Pancreas (tissue), 10 donors: ENCODE data around the gene MIF. TPM values are rescaled to one million over a fixed set of nuclear protein-coding genes. Genes with fewer than 3 reads are reported as not detected.

Source experiments
- ATAC-seq, 4 donors: fragments of 200-7000 bp; cut with Tn5 transposase; one replicate each; pipeline versions ENCODE4 v1.8.0 to v1.9.1; 2020; ENCODE audit warnings: mild to moderate bottlenecking in 4 of 4, moderate library complexity in 4 of 4
- DNase-seq, 6 donors: peaks; one replicate each; pipeline ENCODE4 v3.0.0-alpha.2; 2020
- FAIRE-seq: peaks from 2 replicates; lab custom pipeline; 2012; peaks lifted over from hg19 to GRCh38; lab: Jason Lieb, UNC
- H3K27ac ChIP-seq, 4 donors: fragments of 200-600 bp; sonication (generic); 1 replicate in 3 of 4; 2 replicates in 1 of 4; pipeline versions ENCODE4 v1.5.0 to v1.8.0; 2020
- H3K27me3 ChIP-seq, 4 donors: fragments of 200-600 bp; one replicate each; pipeline ENCODE4 v1.8.0; 2021
- H3K36me3 ChIP-seq, 3 donors: fragments of 200-600 bp; sonication (generic) in 1 of 3; one replicate each; pipeline versions ENCODE4 v1.5.0 to v1.8.0; 2020 to 2021
- H3K4me1 ChIP-seq, 3 donors: fragments of 200-600 bp; one replicate each; pipeline ENCODE4 v1.8.0; 2021
- H3K4me3 ChIP-seq, 4 donors: fragments of 200-600 bp; sonication (generic) in 2 of 4; one replicate each; pipeline versions ENCODE4 v1.5.0 to v1.8.0; 2020 to 2021
- H3K9me3 ChIP-seq, 4 donors: fragments of 200-600 bp; one replicate each; pipeline ENCODE4 v1.8.0; 2021
- CTCF ChIP-seq, 4 donors: fragments of 200-600 bp; sonication (generic) in 3 of 4; IDR thresholded peaks; one replicate each; pipeline versions ENCODE4 v1.5.0 to v1.8.0; 2021; ENCODE audit warnings: antibody characterized with exemption in 4 of 4
- WGBS, 2 donors: extraction: QIAGEN DNeasy Blood & Tissue Kit; methylation state at CpG; one replicate each; pipeline ENCODE4 v1.1.7; 2013; 5-methylcytosine and 5-hydroxymethylcytosine counted together
- intact Hi-C, 3 donors: fragments of 100-400 bp; cut with DNase I; formaldehyde crosslinking; loops; one replicate each; pipeline versions ENCODE4 v1.11.1 to v1.14.2; 2022
- polyA plus RNA-seq, 2 donors: library from polyadenylated mRNA; stranded (reverse); fragments of 200-250 nt; gene quantifications; one replicate each; pipeline ENCODE4 v1.2.3, GENCODE V29; 2013
- total RNA-seq, 6 donors: library from RNA; stranded (reverse); fragmentation: NEBNext Ultra II Directional in 4 of 6; extraction: Animal tissue kit (Norgen Biotek cat#: 25700) in 4 of 6; gene quantifications; one replicate each; pipeline versions ENCODE4 v1.2.1 to v1.2.4, GENCODE V29; 2021 to 2023
- donor health status: healthy with polysubstance abuse.
- donor health status: DM: no; HTN: no; CAD: no; lungs with moderate emphysema.
- donor health status: DM: no; HTN: no; CAD: no.
- donor health status: control.
- donor health status: control.
- donor health status: Bipolar disorder and iron deficiency.
- donor health status: DM: yes; HTN: yes; CAD: no.
- donor health status: DM: no; HTN: no; CAD: no.
- donor health status: DM: no; HTN: no; CAD: no.
- donor health status: DM: yes; HTN: yes; CAD: no.

MIF gene
- total and polyA plus RNA-seq, 8 donors, result 128 to 476 (median 227) TPM

- intact Hi-C loops, result no loop called here
- 22 to 29% methylated on average over 11 of the region's 11 CpGs for WGBS, 2 donors
- peak in 1 of 4 donors; percentile 0 for ATAC-seq
These were observed 850 bp upstream of the MIF start for GRCh38 chr22:23893121-23893944.

GRCh38 chr22:23894710-23895598 lies 771 bp downstream of the MIF start:
- H3K9me3 ChIP-seq, result no peaks in the 10 kb centered on the region
- no peaks in the 10 kb centered on the region for H3K27me3 ChIP-seq
- peak; percentile 74 to 93 (median 86) for DNase-seq
- no peaks in the 10 kb centered on the region for H3K36me3 ChIP-seq
- intact Hi-C loops, result no loop called here
- peaks cover 0 to 10% (median 0%) of the 10 kb centered on the region in 3 donors for H3K4me1 ChIP-seq
- H3K27ac ChIP-seq, result peak overlapping the region; percentile 96 to 98 (median 96)
- no peak for FAIRE-seq
- peak overlapping the region; percentile 68 to 90 (median 74) for H3K4me3 ChIP-seq
- peak; percentile 74 to 83 (median 76) for ATAC-seq
- WGBS, 2 donors, result 1 to 2% methylated on average over 71 to 79 of the region's 79 CpGs
- TF ChIP-seq CTCF (IDR thresholded peaks at IDR 0.05), result peak in 2 of 4 donors; percentile 16 to 22

More at GRCh38 chr22:23893121-23893944, 850 bp upstream of the MIF start:
- Histone ChIP-seq H3K4me1 (peaks cover 0 to 10% (median 0%) of the 10 kb centered on the region in 3 donors), H3K36me3 (no peaks in the 10 kb centered on the region), H3K27ac (peak overlapping the region; percentile 96 to 98 (median 96)), H3K27me3 (no peaks in the 10 kb centered on the region), H3K4me3 (peak overlapping the region; percentile 68 to 90 (median 74)), H3K9me3 (no peaks in the 10 kb centered on the region)
- no peak for FAIRE-seq
- DNase-seq, result no peak
- no peak for TF ChIP-seq CTCF (IDR thresholded peaks at IDR 0.05)

GRCh38 chr22:23895599-23896144 lies 1.5 kb downstream of the MIF start:
- Histone ChIP-seq H3K4me3 (peak overlapping the region; percentile 68 to 90 (median 74)), H3K4me1 (peaks cover 0 to 10% (median 0%) of the 10 kb centered on the region in 3 donors), H3K27me3 (no peaks in the 10 kb centered on the region), H3K27ac (peak overlapping the region in 3 of 4 donors; percentile 96 to 97 (median 96)), H3K9me3 (no peaks in the 10 kb centered on the region), H3K36me3 (no peaks in the 10 kb centered on the region)
- no peak for FAIRE-seq
- peak in 1 of 6 donors; percentile 72 for DNase-seq
- 89 to 93% methylated on average over 16 of the region's 16 CpGs for WGBS, 2 donors
- no peak for TF ChIP-seq CTCF (IDR thresholded peaks at IDR 0.05)
- intact Hi-C loops, result no loop called here
- ATAC-seq, result no peak

DNA sequence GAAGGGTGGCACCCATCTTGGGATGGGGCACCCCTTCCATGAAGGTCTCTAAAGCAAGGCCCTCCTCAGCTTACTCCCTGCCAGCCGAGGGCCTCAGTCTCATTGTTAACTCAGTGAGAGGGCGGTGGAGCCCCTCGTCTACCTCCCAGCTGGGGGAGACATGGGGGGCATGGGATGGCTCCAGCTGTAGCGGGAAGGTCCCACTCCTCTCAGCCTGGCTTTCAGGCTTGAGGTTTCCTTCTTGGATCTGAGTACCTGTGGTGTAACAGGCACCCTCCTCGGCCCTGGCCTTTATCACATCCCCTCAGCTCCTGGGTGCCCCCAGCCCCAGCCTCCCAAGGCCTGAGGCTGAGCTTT lies 2.0 kb downstream of the MIF start:
- intact Hi-C loops, result no loop called here
- no peak overlapping the region for H3K27ac ChIP-seq
- TF ChIP-seq CTCF (IDR thresholded peaks at IDR 0.05), result no peak

More for the DNA sequence above, 2.0 kb downstream of the MIF start:
- FAIRE-seq (no peak), ATAC-seq (no peak), DNase-seq (peak in 1 of 6 donors; percentile 47)
- no peak overlapping the region for H3K4me3 ChIP-seq
- H3K27me3 ChIP-seq, result no peaks in the 10 kb centered on the region
- H3K4me1 ChIP-seq, result peaks cover 0 to 10% (median 0%) of the 10 kb centered on the region in 3 donors
- no peaks in the 10 kb centered on the region for H3K36me3 ChIP-seq
- 93 to 95% methylated on average over 5 of the region's 5 CpGs for WGBS, 2 donors
- no peaks in the 10 kb centered on the region for H3K9me3 ChIP-seq
